ENCODE data around the gene GOLGA6L10. TPM values are rescaled to one million over a fixed set of nuclear protein-coding genes. Genes with fewer than 3 reads are reported as not detected.
"Not testable (repeated sequence)": the region's sequence is repeated elsewhere in the genome, so short reads cannot be mapped to it uniquely, and the experiment has no call there.

The GOLGA6L10 gene, protein sequence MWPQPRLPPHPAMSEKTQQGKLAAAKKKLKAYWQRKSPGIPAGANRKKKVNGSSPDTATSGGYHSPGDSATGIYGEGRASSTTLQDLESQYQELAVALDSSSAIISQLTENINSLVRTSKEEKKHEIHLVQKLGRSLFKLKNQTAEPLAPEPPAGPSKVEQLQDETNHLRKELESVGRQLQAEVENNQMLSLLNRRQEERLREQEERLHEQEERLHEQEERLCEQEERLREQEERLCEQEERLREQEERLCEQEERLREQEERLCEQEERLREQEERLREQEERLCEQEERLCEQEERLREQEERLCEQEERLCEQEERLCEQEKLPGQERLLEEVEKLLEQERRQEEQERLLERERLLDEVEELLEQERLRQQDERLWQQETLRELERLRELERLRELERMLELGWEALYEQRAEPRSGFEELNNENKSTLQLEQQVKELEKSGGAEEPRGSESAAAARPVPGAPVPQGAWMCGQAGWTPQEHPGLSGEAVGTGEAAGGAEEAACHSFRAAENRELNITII
- 0.16 TPM in 1 of 2 replicates, not detected in the other for total RNA-seq (2014; rRNA removed; shearing (Covaris generic))

- not testable (repeated sequence) for DNase-seq (ENCODE audit: low spot score)
Measured at GRCh38 chr15:82349375-82349774, at the start of gene GOLGA6L10. Gene GOLGA6L10 (minus strand): TSS chr15:82349475. CDS start chr15:82349375, 100 bp downstream.

DNA sequence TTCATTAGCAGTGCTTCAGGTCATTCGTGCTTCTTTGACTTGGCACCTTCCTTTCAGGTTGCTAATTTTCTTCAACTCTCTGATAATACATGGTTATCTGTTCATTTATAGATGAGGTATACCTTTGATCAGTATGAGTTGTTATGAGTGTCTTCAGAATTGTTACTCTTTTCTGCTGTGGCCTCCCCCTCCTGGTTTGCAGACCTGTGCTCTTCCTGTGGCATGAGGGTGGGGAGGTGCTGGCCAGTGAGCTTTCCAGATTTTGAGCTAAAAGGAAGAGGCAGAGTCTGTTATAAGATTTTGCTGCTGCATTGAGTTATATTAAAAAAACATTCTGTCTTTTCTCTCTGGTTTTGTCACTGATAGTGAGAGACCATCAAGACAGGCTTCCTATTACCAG is 49.5 kb upstream of the GOLGA6L10 start:
- DNase-seq (ENCODE audit: low spot score) = no peak

DNA sequence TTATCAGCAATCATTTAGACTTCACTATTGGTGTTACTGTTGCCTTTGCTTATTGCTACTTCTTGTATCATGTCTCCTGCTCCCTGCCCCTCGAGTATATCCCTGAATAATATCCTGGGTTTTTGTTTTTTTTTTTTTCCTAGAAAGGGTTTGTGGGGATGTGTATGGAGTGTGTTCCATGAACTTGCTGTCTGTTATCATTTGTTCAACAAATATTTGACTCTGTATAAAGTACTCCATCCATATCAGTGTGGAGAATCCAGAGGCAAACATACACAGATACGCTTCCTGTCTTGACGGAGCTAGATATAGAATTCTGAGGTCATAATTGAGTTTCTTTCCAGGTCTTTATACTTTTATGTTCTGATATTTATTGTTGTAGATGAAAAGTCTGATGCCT is 48.5 kb upstream of the GOLGA6L10 start:
- DNase-seq (ENCODE audit: low spot score) = no peak

- DNase-seq (ENCODE audit: low spot score) = not testable (repeated sequence)
Measured at GRCh38 chr15:82395788-82396187, 46.5 kb upstream of the GOLGA6L10 start.

DNA sequence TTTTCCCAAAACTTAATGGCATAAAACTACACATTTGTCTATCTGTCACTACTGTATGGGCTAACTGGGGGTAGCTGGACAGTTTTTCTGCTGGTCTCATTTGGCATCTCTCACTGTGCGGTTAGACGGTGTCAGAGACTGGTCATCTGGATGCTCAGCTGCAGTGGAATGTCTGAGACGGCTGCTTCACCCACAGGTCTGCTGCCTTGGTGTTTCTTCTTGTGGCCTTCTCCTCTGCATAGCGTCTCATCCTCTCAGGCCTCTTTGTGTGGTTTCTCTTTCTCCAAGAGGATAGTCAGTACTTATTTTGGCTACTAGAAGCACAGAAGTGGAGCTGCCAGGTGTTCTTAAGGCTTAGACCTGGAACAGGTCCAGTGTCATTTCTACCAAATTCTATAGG is 44.4 kb upstream of the GOLGA6L10 start:
- no peak for DNase-seq (ENCODE audit: low spot score)

GRCh38 chr15:82392077-82392476 is 42.8 kb upstream of the GOLGA6L10 start:
- DNase-seq (ENCODE audit: low spot score) = not testable (repeated sequence)

- not testable (repeated sequence) for DNase-seq (ENCODE audit: low spot score)
Measured at GRCh38 chr15:82390152-82390551, 40.9 kb upstream of the GOLGA6L10 start.

DNA sequence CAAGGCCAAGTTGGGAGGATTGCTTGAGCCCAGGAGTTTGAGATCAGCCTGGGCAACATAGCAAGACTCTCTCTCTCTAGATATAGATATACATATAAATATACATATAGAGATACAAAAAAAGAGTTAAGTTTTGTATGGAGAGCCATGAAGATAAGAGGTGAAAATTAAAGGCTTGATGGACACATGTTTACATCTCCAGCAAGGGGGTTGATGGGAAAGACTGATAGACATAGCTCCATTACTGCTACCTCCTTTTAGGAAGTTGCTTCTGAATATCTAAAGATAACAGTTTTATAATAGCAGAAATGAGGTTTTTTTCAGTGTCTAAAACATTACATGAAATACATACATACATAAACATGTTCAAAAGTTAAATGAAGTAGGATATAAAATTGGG is 37.9 kb upstream of the GOLGA6L10 start:
- DNase-seq (ENCODE audit: low spot score) = not testable (repeated sequence)

- DNase-seq (ENCODE audit: low spot score) = not testable (repeated sequence)
Measured at GRCh38 chr15:82381330-82381955, 32.2 kb upstream of the GOLGA6L10 start.

DNA sequence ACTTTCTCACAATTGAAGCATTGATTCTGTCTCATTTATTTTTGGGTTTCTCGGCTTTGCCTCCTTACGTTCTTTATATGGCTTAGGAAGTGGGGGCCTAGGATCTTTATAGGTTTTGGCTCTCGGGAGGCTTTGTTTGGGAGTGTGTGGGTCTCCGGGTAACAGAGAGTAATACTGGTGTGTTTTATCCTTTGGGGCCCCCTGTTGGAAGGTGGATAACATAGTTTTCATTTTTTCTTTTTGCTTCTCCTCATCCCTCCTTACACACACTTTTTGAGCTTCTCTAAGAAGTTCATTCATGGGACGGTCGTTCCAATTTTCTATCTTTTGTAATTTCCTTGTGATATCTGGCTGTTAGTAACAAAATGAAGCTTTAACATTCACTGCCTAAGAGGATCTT is 30.3 kb upstream of the GOLGA6L10 start:
- DNase-seq (ENCODE audit: low spot score) = not testable (repeated sequence)

DNA sequence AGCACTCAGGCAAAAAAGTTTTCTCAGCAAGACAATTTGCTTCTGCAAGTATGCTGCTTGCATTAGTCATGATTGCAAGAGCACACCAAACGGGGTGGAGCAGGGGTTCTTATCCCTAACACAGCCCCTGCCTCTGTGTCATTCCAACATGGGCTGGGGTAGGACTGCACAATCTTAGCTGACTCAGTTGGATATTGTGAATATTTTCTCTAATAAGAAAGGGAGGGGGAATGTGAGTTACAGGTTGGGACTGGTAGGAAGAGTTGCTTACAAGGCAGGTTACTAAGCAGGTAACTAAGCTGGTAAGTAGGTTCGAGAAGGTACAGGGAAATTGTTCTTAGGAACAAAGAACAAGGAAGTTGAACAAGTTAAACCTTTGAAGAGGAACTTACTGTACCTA is 24.4 kb upstream of the GOLGA6L10 start:
- not testable (repeated sequence) for DNase-seq (ENCODE audit: low spot score)

DNA sequence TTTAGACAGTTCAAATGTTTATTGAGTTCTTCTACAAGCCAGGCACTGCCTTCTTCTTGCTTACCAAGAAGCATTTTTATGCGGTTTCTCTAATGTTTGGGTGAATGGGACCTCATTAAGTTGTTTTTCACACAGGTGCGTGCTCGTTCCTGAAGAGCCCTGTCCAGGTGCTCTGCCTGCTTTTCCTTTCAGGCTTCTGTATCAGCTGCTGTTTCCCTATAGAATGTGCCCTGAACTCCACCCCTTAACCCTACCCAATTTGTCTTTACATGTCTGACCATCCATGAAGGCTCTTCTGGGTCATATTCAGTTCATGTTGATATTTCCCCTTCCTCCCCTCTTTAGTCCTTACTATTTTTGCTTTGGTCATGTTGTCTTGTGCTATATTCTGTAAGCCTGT is 22.4 kb upstream of the GOLGA6L10 start:
- peak; percentile 3 for DNase-seq (ENCODE audit: low spot score)

- not testable (repeated sequence) for DNase-seq (ENCODE audit: low spot score)
Measured at GRCh38 chr15:82367790-82368189, 18.5 kb upstream of the GOLGA6L10 start.

DNA sequence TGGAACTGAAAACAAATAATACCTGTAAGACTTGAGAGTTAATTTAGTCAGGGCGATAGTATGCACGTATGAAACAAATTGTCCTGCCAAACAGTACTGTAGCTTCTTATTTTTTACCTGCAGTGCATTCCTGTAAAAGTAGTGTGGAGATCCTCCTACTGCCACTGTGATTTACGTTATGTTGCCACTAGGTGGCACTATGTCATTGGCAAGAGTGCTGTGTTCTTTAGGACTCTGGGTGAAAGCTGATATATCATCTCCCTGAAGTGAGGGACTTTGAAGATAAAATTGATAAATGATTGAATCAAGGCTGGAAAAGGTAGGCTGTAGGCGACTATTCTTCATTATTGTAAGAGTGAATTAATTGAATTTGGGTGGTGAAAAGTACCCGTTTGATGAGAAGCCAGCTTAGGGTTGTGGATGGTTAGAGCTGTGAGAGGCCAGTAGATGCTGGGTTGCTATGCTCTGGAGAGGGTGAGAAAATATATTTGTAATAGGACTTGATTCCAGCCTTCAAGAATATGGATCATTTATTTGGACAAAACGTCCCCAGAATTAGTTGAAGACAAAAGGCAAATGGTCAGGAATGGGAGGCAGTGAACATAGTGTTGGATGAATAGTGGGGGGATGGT is 16.5 kb upstream of the GOLGA6L10 start:
- DNase-seq (ENCODE audit: low spot score) = not testable (repeated sequence)

DNA sequence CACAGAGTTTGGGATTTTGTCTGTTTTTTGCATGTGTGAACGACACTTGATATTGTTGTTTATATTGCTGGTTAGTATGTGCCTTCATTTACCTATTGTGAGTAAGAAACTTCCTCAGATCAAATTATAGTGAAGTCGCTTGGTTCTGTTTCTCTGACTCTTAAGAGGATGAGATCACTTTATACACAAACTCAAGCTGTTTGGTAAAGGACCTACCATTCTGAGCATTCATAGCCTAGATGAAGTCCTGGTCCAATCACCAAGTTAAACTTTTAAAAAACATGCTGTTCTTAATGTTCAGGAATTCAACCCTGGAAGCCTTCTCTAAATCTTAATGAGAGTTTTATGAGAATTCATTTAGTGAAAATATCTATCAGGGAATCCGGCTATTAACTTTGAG is 15.3 kb upstream of the GOLGA6L10 start:
- not testable (repeated sequence) for DNase-seq (ENCODE audit: low spot score)

GRCh38 chr15:82362790-82363189 is 13.5 kb upstream of the GOLGA6L10 start:
- DNase-seq (ENCODE audit: low spot score) = not testable (repeated sequence)

DNA sequence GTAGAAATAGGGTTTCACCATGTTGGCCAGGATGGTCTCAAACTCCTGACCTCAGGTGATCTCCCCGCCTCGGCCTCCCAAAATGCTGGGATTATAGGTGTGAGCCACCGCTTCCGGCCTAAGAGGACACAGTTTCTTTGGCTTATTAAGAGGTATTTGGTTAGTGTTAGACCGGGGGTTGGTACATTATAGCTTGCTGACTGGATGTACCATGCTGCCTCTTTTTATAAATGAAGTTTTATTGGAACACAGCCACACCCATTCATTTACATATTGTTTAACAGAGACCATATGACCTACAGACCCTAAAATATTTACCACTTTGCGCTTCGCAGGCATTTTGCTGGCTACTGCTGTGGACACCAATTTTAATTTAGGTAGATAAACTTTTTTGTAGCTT is 11.3 kb upstream of the GOLGA6L10 start:
- DNase-seq (ENCODE audit: low spot score) = not testable (repeated sequence)

DNA sequence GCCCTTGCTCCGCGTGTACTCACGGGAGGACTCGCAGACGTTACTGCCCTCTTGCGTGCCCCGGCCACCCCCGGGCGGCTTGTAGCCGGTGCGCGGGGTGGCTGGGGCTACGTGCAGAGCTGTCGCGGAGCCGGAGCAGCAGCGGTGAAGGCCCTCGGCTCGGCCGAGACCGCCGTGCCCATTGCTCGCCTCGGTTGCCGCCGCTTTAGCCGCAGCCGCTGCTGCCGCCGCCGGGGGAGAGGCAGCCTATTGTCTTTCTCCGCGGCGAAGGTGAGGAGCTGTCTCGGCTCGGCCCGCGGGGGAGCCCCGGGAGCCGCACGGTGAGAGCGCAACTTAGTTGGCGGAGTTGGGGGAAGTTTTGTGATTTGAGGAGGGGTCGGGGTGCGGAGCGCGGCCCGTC is 5.8 kb upstream of the GOLGA6L10 start:
- DNase-seq (ENCODE audit: low spot score) = not testable (repeated sequence)

- not testable (repeated sequence) for DNase-seq (ENCODE audit: low spot score)
Measured at GRCh38 chr15:82354546-82354945, 5.3 kb upstream of the GOLGA6L10 start.

DNA sequence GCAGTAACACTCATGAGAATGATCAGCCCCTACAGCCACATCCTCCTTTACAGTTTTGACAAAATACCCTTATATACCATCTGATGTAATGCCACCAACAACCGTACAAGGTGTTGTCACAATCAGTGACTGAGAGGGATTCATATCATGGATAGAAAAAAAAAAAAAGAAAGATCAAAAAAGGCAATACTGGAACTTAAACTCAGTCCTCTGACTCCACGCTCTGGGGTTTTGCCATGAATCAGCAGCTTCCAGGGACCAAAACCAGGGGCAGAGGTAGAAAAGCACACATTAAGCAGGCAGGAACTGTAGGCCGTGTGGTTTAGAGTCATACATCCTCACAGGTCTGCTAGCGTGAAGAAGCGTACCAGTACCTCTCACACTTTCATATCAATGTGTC is 1.6 kb downstream of the GOLGA6L10 start:
- not testable (repeated sequence) for DNase-seq (ENCODE audit: low spot score)

GRCh38 chr15:82345176-82345575 is 4.1 kb downstream of the GOLGA6L10 start:
- not testable (repeated sequence) for DNase-seq (ENCODE audit: low spot score)

DNA sequence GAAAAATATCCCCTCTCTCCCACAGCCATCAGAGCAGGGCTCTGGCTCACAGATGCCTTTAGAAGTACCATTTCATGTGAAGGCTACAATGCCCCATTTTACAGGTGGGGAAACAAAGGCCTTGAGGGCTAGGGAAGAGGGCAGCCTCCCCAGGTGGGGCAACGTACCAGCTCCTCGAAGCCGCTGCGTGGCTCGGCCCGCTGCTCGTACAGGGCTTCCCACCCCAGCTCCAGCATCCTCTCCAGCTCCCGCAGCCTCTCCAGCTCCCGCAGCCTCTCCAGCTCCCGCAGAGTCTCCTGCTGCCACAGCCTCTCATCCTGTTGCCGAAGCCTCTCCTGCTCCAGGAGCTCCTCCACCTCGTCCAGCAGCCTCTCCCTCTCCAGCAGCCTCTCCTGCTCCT is 4.9 kb downstream of the GOLGA6L10 start:
- DNase-seq (ENCODE audit: low spot score) = not testable (repeated sequence)

All from HT-29 (cell line).